GM23248 (cell line): ENCODE results near the gene PIGQ.

Experiments used
- EZH2 ChIP-seq: fragments of 200-600 bp; sonication (generic); IDR thresholded peaks from 2 replicates; pipeline ENCODE4 v1.6.1; 2018; ENCODE audit warnings: antibody characterized with exemption, mild to moderate bottlenecking; ENCODE audit not compliant: insufficient read depth, poor library complexity, severe bottlenecking
- EZH2phosphoT487 ChIP-seq: fragments of 200-600 bp; sonication (generic); IDR thresholded peaks from 2 replicates; pipeline ENCODE4 v1.6.1; 2018; ENCODE audit warnings: antibody characterized with exemption, moderate library complexity, mild to moderate bottlenecking, low read depth; ENCODE audit not compliant: insufficient read depth

- TF ChIP-seq EZH2 = no peak
- no peak for TF ChIP-seq EZH2phosphoT487
Measured at GRCh38 chr16:557463-558297, 12.1 kb upstream of the PIGQ start.
